GM23338 (cell line): Measurements from ENCODE around the gene OCA2. TPM values are rescaled to one million over a fixed set of nuclear protein-coding genes. Genes with fewer than 3 reads are reported as not detected.

Experiments
- ATAC-seq: fragments of 200-7000 bp; cut with Tn5 transposase; 3 replicates; pipeline ENCODE4 v1.9.1; 2020
- DNase-seq: peaks from one replicate; pipeline ENCODE4 v3.0.0-alpha.2; 2015; ENCODE audit warnings: low spot score
- H2AFZ ChIP-seq: fragments of 200-600 bp; sonication (generic); 2 replicates; pipeline ENCODE4 v1.8.0; 2016; ENCODE audit warnings: antibody characterized with exemption, mild to moderate bottlenecking, moderate library complexity
- H3F3A ChIP-seq: fragments of 200-600 bp; sonication (generic); replicated peaks from 2 replicates; pipeline ENCODE4 v1.8.0; 2017; ENCODE audit warnings: antibody characterized with exemption, mixed run types, low read depth
- H3K27ac ChIP-seq: fragments of 200-600 bp; sonication (generic); 2 replicates; pipeline ENCODE4 v1.6.1; 2016; ENCODE audit warnings: low read depth
- H3K27me3 ChIP-seq: fragments of 200-600 bp; sonication (generic); 2 replicates; pipeline ENCODE4 v1.8.0; 2016; ENCODE audit warnings: mild to moderate bottlenecking, mixed run types, moderate library complexity; ENCODE audit not compliant: insufficient read depth
- H3K36me3 ChIP-seq: fragments of 200-600 bp; sonication (generic); 2 replicates; pipeline ENCODE4 v1.8.0; 2016; ENCODE audit warnings: mild to moderate bottlenecking; ENCODE audit not compliant: insufficient read depth
- H3K4me1 ChIP-seq: fragments of 200-600 bp; sonication (generic); 2 replicates; pipeline ENCODE4 v1.8.0; 2016; ENCODE audit warnings: mild to moderate bottlenecking, moderate library complexity; ENCODE audit not compliant: insufficient read depth
- H3K4me2 ChIP-seq: fragments of 200-600 bp; sonication (generic); 2 replicates; pipeline ENCODE4 v1.7.1; 2017; ENCODE audit warnings: mixed run types
- H3K4me3 ChIP-seq: fragments of 200-600 bp; sonication (generic); 2 replicates; pipeline ENCODE4 v1.6.1; 2016; ENCODE audit warnings: mixed run types
- H3K79me2 ChIP-seq: fragments of 200-600 bp; sonication (generic); replicated peaks from 2 replicates; pipeline ENCODE4 v1.8.0; 2017; ENCODE audit warnings: mild to moderate bottlenecking; ENCODE audit not compliant: insufficient read depth
- H3K9me2 ChIP-seq: fragments of 200-600 bp; sonication (generic); 2 replicates; pipeline ENCODE4 v1.8.0; 2017; ENCODE audit not compliant: insufficient read depth
- H4K20me1 ChIP-seq: fragments of 200-600 bp; sonication (generic); replicated peaks from 2 replicates; pipeline ENCODE4 v1.8.0; 2017; ENCODE audit warnings: mild to moderate bottlenecking; ENCODE audit not compliant: insufficient read depth
- H3K27ac Mint-ChIP-seq: 2 replicates; pipeline ENCODE4 v1.8.0; 2020; ENCODE audit warnings: inconsistent platforms, mild to moderate bottlenecking, moderate library complexity, mixed read lengths
- H3K27me3 Mint-ChIP-seq: 3 replicates; pipeline ENCODE4 v1.8.0; 2022; ENCODE audit warnings: low read depth, mild to moderate bottlenecking, moderate library complexity, mixed read lengths, inconsistent platforms; ENCODE audit not compliant: insufficient read depth, poor library complexity
- H3K36me3 Mint-ChIP-seq: 3 replicates; pipeline ENCODE4 v1.8.0; 2021; ENCODE audit warnings: low read depth, mild to moderate bottlenecking, inconsistent platforms, moderate library complexity, mixed read lengths
- H3K4me1 Mint-ChIP-seq: 3 replicates; pipeline ENCODE4 v1.8.0; 2020; ENCODE audit warnings: mild to moderate bottlenecking, inconsistent platforms, mixed read lengths
- H3K4me3 Mint-ChIP-seq: 3 replicates; pipeline ENCODE4 v1.8.0; 2021; ENCODE audit warnings: moderate library complexity, mild to moderate bottlenecking, inconsistent platforms, mixed read lengths
- H3K9me3 Mint-ChIP-seq: 3 replicates; pipeline ENCODE4 v1.8.0; 2020; ENCODE audit warnings: moderate library complexity, mild to moderate bottlenecking, inconsistent platforms, mixed read lengths
- CREB1 ChIP-seq: fragments of 250-450 bp; sonication (Bioruptor Pico); IDR thresholded peaks from 2 replicates; pipeline ENCODE4 v1.5.0; 2020; ENCODE audit warnings: low read depth, mild to moderate bottlenecking, moderate library complexity
- CTCF ChIP-seq, 2 experiments: fragments of 200-600 bp in 1 of 2; sonication (generic) in 1 of 2; conservative IDR thresholded peaks; 2 replicates each; pipeline versions ENCODE4 v1.5.1 to v1.6.1; 2016 to 2017; ENCODE audit warnings: antibody characterized with exemption in 2 of 2, low read depth in 2 of 2, mild to moderate bottlenecking in 2 of 2, moderate library complexity in 1 of 2
- EZH2 ChIP-seq: fragments of 200-600 bp; sonication (generic); IDR thresholded peaks from one replicate; pipeline ENCODE4 v1.8.0; 2017; ENCODE audit warnings: antibody characterized with exemption, mild to moderate bottlenecking, low read depth; ENCODE audit not compliant: unreplicated experiment
- JUNB ChIP-seq: IDR thresholded peaks from one replicate; pipeline ENCODE4 v1.6.1; 2016; ENCODE audit warnings: antibody characterized with exemption; ENCODE audit not compliant: unreplicated experiment
- NANOG ChIP-seq: IDR thresholded peaks from 2 replicates; pipeline ENCODE4 v1.6.1; 2016; ENCODE audit warnings: antibody characterized with exemption, borderline replicate concordance
- ZNF331 ChIP-seq: fragments of 250-450 bp; sonication (Bioruptor Pico); IDR thresholded peaks from 2 replicates; pipeline ENCODE4 v1.5.0; 2020; ENCODE audit warnings: low read depth, mild to moderate bottlenecking, moderate library complexity
- ZNF462 ChIP-seq: fragments of 250-450 bp; sonication (Bioruptor Pico); IDR thresholded peaks from 2 replicates; pipeline ENCODE4 v1.5.0; 2020; ENCODE audit warnings: mild to moderate bottlenecking, moderate library complexity
- polyA plus RNA-seq: library from polyadenylated mRNA; unstranded; fragments of >200 nt; fragmentation: Nextera tagmentation; extraction: Ambion mirVana; gene quantifications from 2 replicates; pipeline ENCODE4 v1.2.1, GENCODE V29; 2016
- total RNA-seq: library from RNA; depleted of rRNA; stranded (reverse); fragments of >200 nt; shearing (Covaris generic); gene quantifications from 2 replicates; pipeline ENCODE4 v1.2.3, GENCODE V29; 2014
- TF ChIP-seq, protein P1 (sequence below): IDR thresholded peaks from 2 replicates; pipeline ENCODE4 v1.6.1; 2016; ENCODE audit warnings: antibody characterized with exemption

The OCA2 gene
- total and polyA plus RNA-seq, 2 experiments from 2014 or later: 0.40 to 0.69 TPM

DNA sequence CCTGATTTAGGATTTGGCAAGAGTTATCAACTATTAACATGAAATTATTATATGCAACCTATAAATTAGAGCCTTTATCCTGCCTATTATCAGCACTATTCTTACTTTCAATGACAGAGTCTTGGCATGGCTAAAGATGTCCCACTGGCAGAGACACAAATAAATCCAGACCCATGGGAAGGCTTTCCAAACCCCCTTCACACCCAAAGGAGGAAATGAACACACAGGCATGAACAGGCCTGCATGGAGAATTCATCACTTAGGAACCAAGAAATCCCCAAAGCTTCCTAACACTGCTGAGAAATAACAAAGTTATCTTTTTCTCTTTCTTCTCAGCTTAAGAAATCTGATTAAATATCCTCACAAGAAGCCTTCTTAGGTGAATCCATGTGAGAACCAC is 213.9 kb downstream of the OCA2 start (continued):
- TF ChIP-seq ZNF331 (CRISPR knock-in tag) (no peak), EZH2 (no peak), CREB1 (no peak), NANOG (no peak)
- TF ChIP-seq, protein P1, sequence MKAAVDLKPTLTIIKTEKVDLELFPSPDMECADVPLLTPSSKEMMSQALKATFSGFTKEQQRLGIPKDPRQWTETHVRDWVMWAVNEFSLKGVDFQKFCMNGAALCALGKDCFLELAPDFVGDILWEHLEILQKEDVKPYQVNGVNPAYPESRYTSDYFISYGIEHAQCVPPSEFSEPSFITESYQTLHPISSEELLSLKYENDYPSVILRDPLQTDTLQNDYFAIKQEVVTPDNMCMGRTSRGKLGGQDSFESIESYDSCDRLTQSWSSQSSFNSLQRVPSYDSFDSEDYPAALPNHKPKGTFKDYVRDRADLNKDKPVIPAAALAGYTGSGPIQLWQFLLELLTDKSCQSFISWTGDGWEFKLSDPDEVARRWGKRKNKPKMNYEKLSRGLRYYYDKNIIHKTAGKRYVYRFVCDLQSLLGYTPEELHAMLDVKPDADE: no peak

GRCh38 chr15:27884726-27885125 is 214.4 kb downstream of the OCA2 start:
- Histone ChIP-seq H3K9me2 (no peaks in the 10 kb centered on the region), H3K27ac (no peak overlapping the region), H3K27me3 (no peaks in the 10 kb centered on the region), H3K79me2 (no peaks in the 10 kb centered on the region), H3K36me3 (peaks cover 2% of the 10 kb centered on the region; the same call in 1 of the 2 replicates), H3K4me2 (no peak overlapping the region), H3F3A (no peaks in the 10 kb centered on the region), H2AFZ (no peak overlapping the region), H3K4me3 (no peak overlapping the region), H3K4me1 (no peaks in the 10 kb centered on the region), H4K20me1 (no peaks in the 10 kb centered on the region)
- TF ChIP-seq JUNB (no peak), EZH2 (no peak), NANOG (no peak), CTCF (conservative IDR thresholded peaks at IDR 0.05; ENCODE audit: low read depth in 2 of 2) (no peak), ZNF462 (CRISPR knock-in tag) (no peak)
- H3K4me3 Mint-ChIP-seq: no peak overlapping the region
- H3K9me3 Mint-ChIP-seq: peaks cover 30% of the 10 kb centered on the region
- no peak overlapping the region for H3K27ac Mint-ChIP-seq
- no peak for DNase-seq
- peaks cover 11% of the 10 kb centered on the region for H3K36me3 Mint-ChIP-seq
- no peak for ATAC-seq
- no peaks in the 10 kb centered on the region for H3K4me1 Mint-ChIP-seq
- H3K27me3 Mint-ChIP-seq: no peaks in the 10 kb centered on the region
